Testis (tissue), 3 donors: ENCODE measurements around the gene LYRM9. TPM values are rescaled to one million over a fixed set of nuclear protein-coding genes. Genes with fewer than 3 reads are reported as not detected.
A peak's percentile ranks its signal among the peaks of the same experiment; 100 is the strongest.
"Not testable (repeated sequence)": the region's sequence is repeated elsewhere in the genome, so short reads cannot be mapped to it uniquely, and the experiment has no call there.

ENCODE experiments used
- DNase-seq: peaks from one replicate; pipeline ENCODE4 v3.0.0-alpha.2; 2019
- H3K27ac ChIP-seq, 2 donors: fragments of 200-600 bp; sonication (generic); one replicate each; pipeline ENCODE4 v1.5.1; 2019
- H3K27me3 ChIP-seq: fragments of 200-600 bp; sonication (generic); one replicate; pipeline ENCODE4 v1.5.1; 2019
- H3K36me3 ChIP-seq: fragments of 200-600 bp; sonication (generic); one replicate; pipeline ENCODE4 v1.5.1; 2017; ENCODE audit warnings: low read depth; ENCODE audit errors: missing control alignments
- H3K4me1 ChIP-seq: fragments of 200-600 bp; sonication (generic); one replicate; pipeline ENCODE4 v1.5.1; 2019
- H3K4me3 ChIP-seq, 2 donors: fragments of 200-600 bp; sonication (generic); one replicate each; pipeline ENCODE4 v1.5.1; 2017 to 2019
- H3K9me3 ChIP-seq: fragments of 200-600 bp; sonication (generic); one replicate; pipeline ENCODE4 v1.5.1; 2017
- POLR2A ChIP-seq: fragments of 450-650 bp; IDR thresholded peaks from one replicate; pipeline ENCODE4 v1.6.1; 2017; ENCODE audit warnings: antibody characterized with exemption, mild to moderate bottlenecking, moderate library complexity
- WGBS, 2 donors: methylation state at CpG; one replicate each; pipeline ENCODE4 v1.1.5; 2018; 5-methylcytosine and 5-hydroxymethylcytosine counted together
- intact Hi-C: fragments of 100-400 bp; cut with DNase I; formaldehyde crosslinking; loops from one replicate; pipeline ENCODE4 v1.15.1; 2023; ENCODE audit warnings: low total_unique reads
- polyA plus RNA-seq: library from polyadenylated mRNA; stranded (reverse); fragments of 350-450 nt; fragmentation: Illumina TruSeq; extraction: RNeasy Lipid Tissue Mini Kit (QIAGEN cat#74804); gene quantifications from one replicate; pipeline ENCODE4 v1.2.3, GENCODE V29; 2014; ENCODE audit warnings: low read depth, low replicate concordance; ENCODE audit not compliant: insufficient read depth
- total RNA-seq, 2 donors: library from RNA; depleted of rRNA; stranded (reverse); fragments of >200 nt; gene quantifications; one replicate each; pipeline ENCODE4 v1.2.3, GENCODE V29; 2016
- TF ChIP-seq, protein P1 (sequence below), 3 experiments: fragments of 450-650 bp in 2 of 3; fragments of 200-600 bp in 1 of 3; sonication (generic) in 1 of 3; IDR thresholded peaks; one replicate each; pipeline ENCODE4 v1.5.1; 2016 to 2019; ENCODE audit warnings: antibody characterized with exemption in 3 of 3, mild to moderate bottlenecking in 2 of 3, moderate library complexity in 1 of 3

The LYRM9 gene
- total and polyA plus RNA-seq, 3 donors from 2014 or later, result 31.6 to 60.2 (median 42.9) TPM

DNA sequence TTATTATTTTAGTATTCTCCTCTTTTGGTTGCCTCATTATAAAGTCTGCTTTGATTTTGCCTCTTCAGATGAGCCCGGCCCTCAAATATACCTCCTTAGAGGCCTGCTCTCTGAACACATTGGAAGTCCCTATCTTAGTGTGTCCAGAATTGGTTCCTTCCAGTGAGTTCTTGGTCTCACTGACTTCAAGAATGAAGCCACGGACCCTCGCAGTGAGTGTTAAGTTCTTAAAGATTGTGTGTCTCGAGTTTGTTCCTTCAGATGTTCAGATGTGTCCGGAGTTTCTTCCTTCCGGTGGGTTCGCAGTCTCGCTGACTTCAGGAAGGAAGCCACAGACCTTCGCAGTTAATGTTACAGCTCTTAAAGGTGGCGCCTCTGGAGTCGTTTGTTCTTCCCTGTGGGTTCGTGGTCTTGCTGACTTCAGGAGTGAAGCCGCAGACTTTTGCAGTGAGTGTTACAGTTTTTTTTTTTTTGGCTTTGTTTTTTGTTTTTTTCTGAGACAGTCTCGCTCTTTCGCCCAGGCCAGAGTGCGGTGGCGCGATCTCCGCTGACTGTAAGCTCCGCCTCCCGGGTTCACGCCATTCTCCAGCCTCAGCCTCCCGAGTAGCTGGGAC lies 47.0 kb downstream of the LYRM9 start:
- H3K9me3 ChIP-seq, result no peaks in the 10 kb centered on the region
- H3K27ac ChIP-seq, result no peak overlapping the region
- WGBS, 2 donors, result 70 to 72% methylated on average over 23 of the region's 23 CpGs
- no peaks in the 10 kb centered on the region for H3K36me3 ChIP-seq
- TF ChIP-seq POLR2A, result no peak
- TF ChIP-seq, protein P1, sequence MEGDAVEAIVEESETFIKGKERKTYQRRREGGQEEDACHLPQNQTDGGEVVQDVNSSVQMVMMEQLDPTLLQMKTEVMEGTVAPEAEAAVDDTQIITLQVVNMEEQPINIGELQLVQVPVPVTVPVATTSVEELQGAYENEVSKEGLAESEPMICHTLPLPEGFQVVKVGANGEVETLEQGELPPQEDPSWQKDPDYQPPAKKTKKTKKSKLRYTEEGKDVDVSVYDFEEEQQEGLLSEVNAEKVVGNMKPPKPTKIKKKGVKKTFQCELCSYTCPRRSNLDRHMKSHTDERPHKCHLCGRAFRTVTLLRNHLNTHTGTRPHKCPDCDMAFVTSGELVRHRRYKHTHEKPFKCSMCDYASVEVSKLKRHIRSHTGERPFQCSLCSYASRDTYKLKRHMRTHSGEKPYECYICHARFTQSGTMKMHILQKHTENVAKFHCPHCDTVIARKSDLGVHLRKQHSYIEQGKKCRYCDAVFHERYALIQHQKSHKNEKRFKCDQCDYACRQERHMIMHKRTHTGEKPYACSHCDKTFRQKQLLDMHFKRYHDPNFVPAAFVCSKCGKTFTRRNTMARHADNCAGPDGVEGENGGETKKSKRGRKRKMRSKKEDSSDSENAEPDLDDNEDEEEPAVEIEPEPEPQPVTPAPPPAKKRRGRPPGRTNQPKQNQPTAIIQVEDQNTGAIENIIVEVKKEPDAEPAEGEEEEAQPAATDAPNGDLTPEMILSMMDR (IDR thresholded peaks at IDR 0.05), result no peak
- no peaks in the 10 kb centered on the region for H3K27me3 ChIP-seq
- intact Hi-C loops, result no loop called here
- no peaks in the 10 kb centered on the region for H3K4me1 ChIP-seq
- peak; percentile 25 for DNase-seq
- H3K4me3 ChIP-seq, result peak overlapping the region; percentile 22 to 32

DNA sequence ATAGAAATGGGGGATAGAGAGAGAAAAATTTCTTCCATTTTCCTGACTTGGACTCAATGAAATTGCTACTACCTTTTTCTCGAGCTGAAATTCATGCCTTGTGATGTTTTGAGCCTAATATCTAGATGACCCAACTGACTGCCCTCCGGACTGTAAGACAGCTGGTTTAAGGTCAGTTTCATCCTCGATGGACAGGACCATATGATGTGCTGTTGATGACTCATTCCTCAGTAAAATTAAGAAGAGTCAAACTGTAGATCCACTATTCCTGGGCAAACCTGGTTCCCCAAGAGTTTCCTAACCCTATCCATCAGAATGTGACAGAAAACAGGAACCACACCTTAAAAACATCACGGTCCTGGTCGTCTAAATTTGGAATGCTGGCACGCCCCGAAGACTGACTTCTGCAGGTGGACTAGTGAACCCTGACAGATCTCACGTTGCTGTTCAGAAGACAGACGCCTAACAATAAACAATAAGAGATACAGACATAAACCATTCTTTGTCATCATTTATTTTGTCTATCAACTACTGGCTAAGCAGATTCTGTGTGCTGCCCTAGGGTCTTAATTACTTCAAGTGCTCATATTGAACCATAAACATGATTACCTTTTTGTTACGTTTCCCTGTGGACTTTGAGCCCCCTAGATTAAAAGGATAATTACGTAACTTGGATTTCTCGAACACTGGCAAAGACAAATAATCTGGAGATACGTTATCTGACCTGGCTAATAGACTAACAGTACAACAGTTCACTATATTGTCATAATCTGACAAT lies 47.7 kb downstream of the LYRM9 start:
- intact Hi-C loops, result no loop called here

DNA sequence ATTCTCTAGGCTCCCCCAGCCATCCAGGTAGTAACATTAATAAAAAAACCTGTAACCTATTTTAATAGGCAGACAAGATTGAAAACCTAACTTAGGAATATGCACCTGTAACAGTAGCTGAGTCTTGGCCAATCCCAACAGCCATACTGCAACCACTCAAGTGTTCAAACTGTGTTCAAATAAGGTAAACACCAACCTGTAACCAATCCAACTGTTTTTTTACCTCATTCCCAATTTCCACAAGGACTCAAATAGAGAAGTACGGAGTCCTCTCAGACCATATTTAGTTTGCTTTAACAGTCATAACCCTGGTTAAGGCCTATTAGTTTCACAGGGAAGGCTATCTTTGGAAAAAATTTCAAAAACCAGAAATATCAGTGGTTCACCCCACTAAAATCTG lies 52.5 kb downstream of the LYRM9 start:
- Histone ChIP-seq H3K4me1 (no peaks in the 10 kb centered on the region), H3K9me3 (no peaks in the 10 kb centered on the region), H3K4me3 (no peak overlapping the region), H3K27ac (no peak overlapping the region), H3K27me3 (no peaks in the 10 kb centered on the region), H3K36me3 (no peaks in the 10 kb centered on the region)
- DNase-seq, result no peak
- TF ChIP-seq, protein P1 (IDR thresholded peaks at IDR 0.05), result no peak
- TF ChIP-seq POLR2A, result no peak
- 100% methylated on average over 1 of the region's 1 CpG for WGBS, 2 donors
- intact Hi-C loops, result no loop called here

More for the DNA sequence above, 47.7 kb downstream of the LYRM9 start:
- 51 to 58% methylated on average over 13 of the region's 13 CpGs for WGBS, 2 donors
- Histone ChIP-seq H3K4me3 (no peak overlapping the region), H3K36me3 (no peaks in the 10 kb centered on the region), H3K4me1 (no peaks in the 10 kb centered on the region), H3K9me3 (no peaks in the 10 kb centered on the region), H3K27me3 (no peaks in the 10 kb centered on the region), H3K27ac (no peak overlapping the region)
- DNase-seq, result no peak
- no peak for TF ChIP-seq POLR2A
- TF ChIP-seq, protein P1 (IDR thresholded peaks at IDR 0.05), result no peak

DNA sequence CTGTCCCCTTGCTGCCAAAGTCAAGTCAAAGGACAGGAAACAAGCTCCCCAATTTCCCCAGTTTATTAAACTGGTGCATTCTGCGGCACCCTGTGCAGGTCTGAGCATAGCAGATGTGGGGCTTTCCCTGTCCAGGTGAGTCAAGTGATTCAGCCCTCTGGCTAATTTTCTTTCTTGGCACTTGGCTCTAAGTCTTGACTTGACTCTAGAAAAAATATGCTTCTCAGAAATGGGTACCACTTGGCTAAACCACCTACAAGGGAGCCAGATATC lies 52.8 kb downstream of the LYRM9 start:
- H3K27ac ChIP-seq, H3K9me3 ChIP-seq, intact Hi-C loops, H3K4me1 ChIP-seq, H3K36me3 ChIP-seq, H3K27me3 ChIP-seq, DNase-seq, H3K4me3 ChIP-seq: not testable (repeated sequence)
- WGBS, 2 donors, result no CpG with 5 or more reads among the region's 1 CpG

DNA sequence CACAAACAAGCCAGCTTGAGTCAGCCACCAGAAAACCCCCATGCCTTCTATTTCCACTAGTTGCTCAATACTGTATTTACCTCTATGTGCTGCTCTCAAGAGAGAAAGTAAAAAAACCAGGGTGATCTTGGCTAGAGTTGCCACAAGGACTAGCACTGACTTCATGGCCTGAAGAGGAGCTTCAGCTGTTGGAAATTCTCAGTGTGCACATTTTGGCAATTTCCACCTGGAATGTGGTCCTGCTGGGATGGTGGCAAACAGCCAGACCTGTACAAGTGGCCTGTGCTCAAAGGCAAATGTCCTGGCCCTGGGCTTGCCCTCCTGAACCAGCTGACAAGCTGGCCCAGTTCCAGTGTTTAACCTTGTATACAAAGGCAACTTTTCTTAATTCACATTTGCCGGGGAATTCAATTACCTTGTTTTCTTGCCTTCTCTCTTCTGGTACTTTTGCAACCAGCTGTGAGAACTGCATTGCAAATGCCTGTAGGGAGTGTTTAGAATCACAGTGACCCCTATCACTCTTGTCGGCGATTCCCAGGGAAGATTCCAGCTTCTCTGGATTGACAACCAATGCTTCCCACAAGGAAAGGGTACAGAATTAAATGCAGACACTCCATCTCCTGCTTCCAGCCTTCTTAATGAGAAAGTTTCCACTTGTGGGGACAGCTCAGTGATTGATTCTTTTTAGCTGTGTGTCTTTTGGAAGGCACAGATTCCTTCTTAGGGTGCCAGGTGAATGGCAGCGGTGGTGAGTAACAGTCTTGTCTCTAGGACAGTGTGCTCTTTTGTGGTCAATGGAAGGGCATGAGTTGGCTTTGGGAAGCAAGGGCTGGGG lies 53.4 kb downstream of the LYRM9 start:
- H3K9me3 ChIP-seq, H3K4me3 ChIP-seq, DNase-seq, H3K36me3 ChIP-seq, intact Hi-C loops, H3K4me1 ChIP-seq, H3K27ac ChIP-seq, H3K27me3 ChIP-seq: not testable (repeated sequence)
- 46 to 61% methylated on average over 1 to 3 of the region's 4 CpGs for WGBS, 2 donors

DNA sequence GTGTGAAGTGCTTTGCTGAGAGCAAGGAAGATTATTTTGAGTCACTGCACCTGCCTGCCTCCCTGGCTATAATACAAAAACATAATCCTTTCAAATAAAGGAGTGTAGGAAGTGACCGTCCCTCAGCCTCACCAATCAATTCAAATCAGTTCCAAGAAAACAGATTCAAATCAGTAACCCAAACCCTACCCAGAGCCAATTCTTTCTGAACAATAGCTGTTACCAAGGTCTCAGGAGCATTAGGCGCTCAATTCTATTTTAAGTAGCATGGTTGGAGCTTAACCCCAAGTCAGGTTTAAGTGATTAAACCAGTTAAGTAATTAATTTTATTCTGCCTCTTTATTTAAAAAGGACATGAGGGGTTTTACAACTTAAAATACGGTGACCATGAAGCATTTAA lies 54.6 kb downstream of the LYRM9 start:
- intact Hi-C loops, DNase-seq: not testable (repeated sequence)

DNA sequence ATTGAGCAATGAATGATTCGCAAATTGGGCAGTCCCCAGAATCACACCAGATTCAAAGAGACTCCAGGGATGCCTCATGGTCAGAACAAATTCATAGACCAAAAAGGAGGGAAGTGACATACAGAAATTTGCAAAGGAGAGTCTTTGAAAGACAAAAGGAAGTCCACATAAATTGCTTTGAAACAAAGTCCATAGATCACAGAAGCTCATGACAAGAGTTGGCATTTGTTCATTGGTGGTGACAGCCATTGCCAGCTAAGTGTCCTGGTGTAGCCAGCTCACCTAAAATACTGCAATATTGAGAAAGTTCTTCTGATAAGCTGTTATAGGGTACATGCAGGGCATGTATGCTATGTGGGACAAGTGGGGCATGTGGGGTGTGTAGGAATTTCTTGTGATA lies 55.4 kb downstream of the LYRM9 start:
- H3K9me3 ChIP-seq, H3K4me3 ChIP-seq, H3K4me1 ChIP-seq, intact Hi-C loops, DNase-seq, H3K36me3 ChIP-seq, H3K27ac ChIP-seq, H3K27me3 ChIP-seq: not testable (repeated sequence)
- 92 to 95% methylated on average over 1 of the region's 1 CpG for WGBS, 2 donors

More for the DNA sequence above, 54.6 kb downstream of the LYRM9 start:
- not testable (repeated sequence) for H3K27ac ChIP-seq, H3K27me3 ChIP-seq, H3K9me3 ChIP-seq, H3K4me3 ChIP-seq, H3K4me1 ChIP-seq, H3K36me3 ChIP-seq
- 88 to 94% methylated on average over 2 of the region's 3 CpGs for WGBS, 2 donors
